Stomach smooth muscle (tissue), 2 donors: ENCODE measurements around the gene TTC9.

ENCODE experiments used
- H3K27ac ChIP-seq: one replicate; pipeline ENCODE4 v1.7.0; 2013; ENCODE audit warnings: mild to moderate bottlenecking, low read length, inconsistent platforms
- H3K27me3 ChIP-seq, 2 donors: one replicate each; pipeline ENCODE4 v1.7.0; 2013; ENCODE audit warnings: low read length in 2 of 2; ENCODE audit not compliant: insufficient read depth in 2 of 2, control insufficient read depth in 1 of 2
- H3K36me3 ChIP-seq, 2 donors: one replicate each; pipeline ENCODE4 v1.7.0; 2013; ENCODE audit warnings: low read length in 2 of 2; ENCODE audit not compliant: control insufficient read depth in 2 of 2, insufficient read depth in 2 of 2
- H3K4me1 ChIP-seq: one replicate; pipeline ENCODE4 v1.7.0; 2013; ENCODE audit warnings: low read length; ENCODE audit not compliant: control insufficient read depth, insufficient read depth
- H3K4me3 ChIP-seq, 2 donors: one replicate each; pipeline ENCODE4 v1.7.0; 2013; ENCODE audit warnings: low read length in 2 of 2
- H3K9ac ChIP-seq, 2 donors: one replicate each; pipeline ENCODE4 v1.7.0; 2013; ENCODE audit warnings: low read length in 2 of 2, mild to moderate bottlenecking in 1 of 2
- H3K9me3 ChIP-seq, 2 donors: one replicate each; pipeline ENCODE4 v1.7.0; 2013; ENCODE audit warnings: low read length in 2 of 2; ENCODE audit not compliant: control insufficient read depth in 2 of 2
- donor health status: healthy.
- donor health status: Pancreatic carcinoma.

TTC9 gene

DNA sequence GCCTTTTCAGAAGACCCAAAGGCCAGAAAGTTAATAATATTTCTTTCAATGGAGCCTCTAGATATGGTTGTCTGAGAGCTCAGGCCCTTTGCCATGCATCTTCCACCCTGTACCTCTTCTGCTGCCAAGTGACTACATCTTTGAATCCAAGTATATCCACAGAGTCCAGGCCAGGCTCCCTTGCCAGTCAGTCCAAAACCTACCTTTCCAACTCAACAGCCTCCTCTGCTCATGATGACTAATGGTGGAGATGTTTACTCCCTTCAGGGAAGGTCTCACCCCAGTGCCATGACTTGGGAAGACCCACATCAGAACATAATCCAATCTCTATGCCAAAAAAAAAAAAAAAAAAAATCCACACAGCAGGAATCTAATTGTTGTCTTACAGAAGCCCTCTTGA lies 20.4 kb downstream of the TTC9 start:
- Histone ChIP-seq H3K9me3 (no peaks in the 10 kb centered on the region), H3K4me1 (no peaks in the 10 kb centered on the region), H3K27ac (no peak overlapping the region), H3K9ac (no peak overlapping the region), H3K4me3 (no peak overlapping the region), H3K27me3 (no peaks in the 10 kb centered on the region), H3K36me3 (no peaks in the 10 kb centered on the region)

DNA sequence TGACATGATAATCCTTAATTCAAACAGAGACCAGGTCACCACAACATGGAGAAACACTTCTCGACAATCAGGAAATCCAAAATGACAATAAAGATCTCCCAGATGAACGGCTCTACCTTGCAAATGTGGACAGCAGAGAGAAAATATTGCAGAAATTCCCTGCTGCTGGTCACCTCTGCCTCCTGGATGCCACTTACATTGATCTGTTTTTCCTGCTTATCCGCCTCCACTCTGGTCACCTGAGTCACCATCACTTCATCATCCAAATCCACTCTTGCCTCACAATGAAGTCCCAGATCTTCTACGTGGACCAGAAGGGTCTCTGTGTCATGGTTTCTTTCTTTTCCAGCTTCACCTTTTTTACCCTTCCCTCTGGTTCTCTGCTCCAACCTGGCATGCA lies 21.1 kb downstream of the TTC9 start:
- no peaks in the 10 kb centered on the region for H3K9me3 ChIP-seq
- peaks cover 0 to 3% of the 10 kb centered on the region in 2 donors for H3K27me3 ChIP-seq
- H3K4me3 ChIP-seq, result no peak overlapping the region
- H3K27ac ChIP-seq, result no peak overlapping the region
- no peaks in the 10 kb centered on the region for H3K36me3 ChIP-seq
- no peaks in the 10 kb centered on the region for H3K4me1 ChIP-seq
- no peak overlapping the region for H3K9ac ChIP-seq

DNA sequence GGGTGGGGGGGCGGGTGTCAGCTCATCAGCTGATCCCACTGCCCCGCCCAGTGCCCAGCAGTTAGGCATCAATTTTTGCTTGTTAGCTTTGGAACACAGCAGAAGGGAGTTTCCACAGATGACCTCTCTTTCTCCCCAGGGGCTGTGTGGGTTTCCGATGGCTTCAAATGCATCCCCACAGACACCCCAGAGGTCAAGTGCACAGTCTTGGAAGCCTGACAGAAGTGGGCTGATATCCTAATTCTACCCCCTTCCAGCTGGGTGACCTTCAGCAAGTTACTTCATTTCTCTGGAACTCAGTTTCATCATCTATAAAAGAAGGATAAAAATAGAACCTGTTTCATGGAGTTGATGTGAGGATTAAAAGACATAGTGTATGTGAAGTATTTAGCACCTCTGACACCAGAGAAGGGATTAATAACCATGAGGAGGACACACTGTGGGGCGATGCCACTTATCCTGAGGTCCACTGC lies 22.0 kb downstream of the TTC9 start:
- H3K4me3 ChIP-seq, result no peak overlapping the region
- H3K9me3 ChIP-seq, result no peaks in the 10 kb centered on the region
- H3K9ac ChIP-seq, result no peak overlapping the region
- H3K27me3 ChIP-seq, result peaks cover 0 to 3% of the 10 kb centered on the region in 2 donors
- no peaks in the 10 kb centered on the region for H3K4me1 ChIP-seq
- no peak overlapping the region for H3K27ac ChIP-seq
- no peaks in the 10 kb centered on the region for H3K36me3 ChIP-seq

DNA sequence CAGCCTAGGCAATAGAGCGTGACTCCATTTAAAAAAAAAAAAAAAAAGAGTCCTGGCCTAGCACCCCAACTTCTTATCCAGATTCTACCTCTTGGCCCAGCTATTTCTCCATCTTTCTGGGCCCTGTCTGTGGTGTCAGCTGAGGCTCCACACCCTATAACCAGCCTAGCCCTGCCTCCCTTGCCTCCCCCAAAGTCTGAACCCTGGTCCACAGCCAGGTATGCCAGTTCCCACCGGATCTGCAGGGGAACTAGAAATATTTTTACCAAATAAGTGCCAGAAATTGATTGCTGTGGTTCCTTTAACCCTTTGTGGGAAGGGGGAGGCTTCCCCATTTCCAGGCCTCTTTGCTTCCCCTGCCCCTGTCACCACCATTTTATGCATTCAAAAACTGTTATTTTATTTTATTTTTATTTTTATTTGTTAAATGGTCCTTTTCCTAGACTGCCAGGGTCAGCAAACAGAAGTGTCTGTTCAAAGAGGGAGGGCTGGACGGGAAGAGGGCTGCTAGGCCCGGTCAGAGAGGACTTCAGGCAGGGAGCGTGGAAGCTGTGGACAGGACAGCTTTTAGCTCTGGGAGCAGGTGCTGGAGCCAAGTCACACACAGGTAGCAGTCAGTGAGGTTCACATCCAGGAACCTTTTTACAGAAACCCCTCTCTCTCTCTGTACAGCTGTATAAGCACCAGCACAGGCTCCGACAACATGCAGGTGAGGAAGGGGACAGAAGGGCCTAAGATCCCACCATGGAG lies 23.2 kb downstream of the TTC9 start:
- no peak overlapping the region for H3K4me3 ChIP-seq
- H3K27me3 ChIP-seq, result peaks cover 0 to 3% of the 10 kb centered on the region in 2 donors
- no peaks in the 10 kb centered on the region for H3K4me1 ChIP-seq
- H3K9ac ChIP-seq, result no peak overlapping the region
- H3K27ac ChIP-seq, result no peak overlapping the region
- no peaks in the 10 kb centered on the region for H3K9me3 ChIP-seq
- no peaks in the 10 kb centered on the region for H3K36me3 ChIP-seq

DNA sequence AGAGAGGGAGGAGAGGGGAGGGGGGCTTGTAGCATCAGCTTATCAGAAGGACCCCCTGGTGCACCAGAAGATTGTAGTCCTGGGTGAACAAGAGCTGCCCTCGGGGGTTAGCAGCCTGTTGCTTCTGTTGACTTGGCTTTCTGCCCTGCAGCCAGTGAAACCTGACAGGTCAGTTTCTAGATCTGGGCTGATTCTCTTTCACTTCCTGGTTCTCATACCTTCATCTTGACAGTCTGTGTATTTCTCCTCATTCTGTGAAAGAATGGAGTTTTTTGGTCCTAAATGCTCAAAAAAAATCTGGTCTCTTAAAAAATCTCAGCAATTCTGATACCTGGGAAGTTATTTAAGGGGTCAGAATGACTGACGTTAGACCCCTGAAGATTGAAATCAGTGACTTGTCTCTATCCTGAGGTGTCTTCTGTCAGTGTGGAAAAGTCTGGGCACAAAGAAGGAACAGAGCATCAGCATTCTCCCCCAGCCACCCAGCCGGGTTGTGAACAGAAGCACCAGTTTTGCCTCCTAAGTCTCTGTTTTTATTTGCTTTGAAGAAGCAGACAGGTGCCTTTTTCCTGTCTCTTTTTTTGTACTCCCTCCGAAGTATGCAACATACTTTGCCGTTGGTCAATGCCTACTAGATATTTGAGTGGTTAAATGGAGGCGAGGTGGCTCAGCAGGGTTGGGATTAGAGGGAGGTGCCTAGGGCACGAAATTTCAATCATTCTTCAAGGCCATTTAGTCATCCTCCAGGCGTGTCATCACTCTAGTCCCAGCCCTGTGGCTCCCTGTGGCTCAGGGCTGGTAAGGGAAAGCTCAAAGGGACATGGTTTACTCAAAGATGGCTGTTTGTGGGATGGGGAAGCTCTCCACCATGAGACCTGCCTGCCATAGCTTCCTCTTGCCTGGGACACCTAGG lies 24.0 kb downstream of the TTC9 start:
- no peaks in the 10 kb centered on the region for H3K4me1 ChIP-seq
- peaks cover 0 to 3% of the 10 kb centered on the region in 2 donors for H3K27me3 ChIP-seq
- H3K4me3 ChIP-seq, result no peak overlapping the region
- H3K36me3 ChIP-seq, result no peaks in the 10 kb centered on the region
- H3K9me3 ChIP-seq, result no peaks in the 10 kb centered on the region
- no peak overlapping the region for H3K9ac ChIP-seq
- no peak overlapping the region for H3K27ac ChIP-seq

DNA sequence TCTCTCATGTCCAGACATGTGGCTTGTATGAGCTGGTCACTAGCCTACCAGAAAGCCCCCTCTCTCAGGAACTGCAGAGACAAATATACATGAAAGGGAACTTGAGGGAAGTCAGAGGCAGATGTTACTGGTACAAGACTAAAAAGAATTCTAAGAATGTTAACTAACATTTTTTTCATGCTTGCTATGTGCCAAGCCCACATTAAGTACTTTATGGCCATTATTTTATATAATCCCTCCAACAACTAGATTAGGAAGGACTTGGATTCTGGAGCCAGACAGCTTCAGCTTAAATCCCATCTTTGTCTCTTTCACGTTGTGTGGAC lies 24.6 kb downstream of the TTC9 start:
- no peak overlapping the region for H3K27ac ChIP-seq
- no peaks in the 10 kb centered on the region for H3K9me3 ChIP-seq
- H3K36me3 ChIP-seq, result no peaks in the 10 kb centered on the region
- peaks cover 0 to 3% of the 10 kb centered on the region in 2 donors for H3K27me3 ChIP-seq
- H3K9ac ChIP-seq, result no peak overlapping the region
- H3K4me3 ChIP-seq, result no peak overlapping the region
- no peaks in the 10 kb centered on the region for H3K4me1 ChIP-seq

DNA sequence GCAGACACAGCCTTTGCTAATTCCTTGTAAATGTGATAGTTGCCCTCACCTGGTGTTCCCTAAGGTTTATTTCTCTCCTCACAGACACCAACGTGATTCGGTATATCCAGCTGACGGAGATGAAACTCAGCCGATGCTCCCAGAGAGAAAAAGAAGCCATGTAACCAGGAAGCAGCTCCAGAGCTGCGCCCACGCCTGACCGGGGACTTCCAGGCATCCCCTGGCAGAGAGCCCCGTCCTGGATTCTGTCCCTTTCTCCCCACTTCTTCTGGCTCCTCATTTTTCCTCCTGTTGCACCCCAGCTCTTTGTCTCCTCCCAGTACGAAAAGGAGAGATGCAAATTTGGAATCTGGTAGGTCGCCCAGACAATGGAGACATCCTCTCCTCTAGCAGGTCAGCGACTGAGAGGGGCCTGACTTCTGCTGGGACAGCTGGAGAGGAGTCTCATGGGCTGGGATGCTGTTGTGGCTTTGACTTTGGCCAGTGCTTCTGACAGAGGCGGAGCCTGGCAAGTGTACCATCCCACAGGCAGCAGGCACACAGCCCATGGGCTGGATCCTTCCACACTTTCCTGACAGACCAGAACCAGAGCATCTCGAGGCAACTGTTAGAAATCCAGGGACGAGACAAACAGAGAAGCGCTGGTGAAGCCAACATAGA lies 29.4 kb downstream of the TTC9 start:
- Histone ChIP-seq H3K36me3 (no peaks in the 10 kb centered on the region), H3K4me1 (no peaks in the 10 kb centered on the region), H3K9me3 (no peaks in the 10 kb centered on the region), H3K27ac (no peak overlapping the region), H3K9ac (no peak overlapping the region), H3K4me3 (no peak overlapping the region), H3K27me3 (peaks cover 0 to 5% of the 10 kb centered on the region in 2 donors)

DNA sequence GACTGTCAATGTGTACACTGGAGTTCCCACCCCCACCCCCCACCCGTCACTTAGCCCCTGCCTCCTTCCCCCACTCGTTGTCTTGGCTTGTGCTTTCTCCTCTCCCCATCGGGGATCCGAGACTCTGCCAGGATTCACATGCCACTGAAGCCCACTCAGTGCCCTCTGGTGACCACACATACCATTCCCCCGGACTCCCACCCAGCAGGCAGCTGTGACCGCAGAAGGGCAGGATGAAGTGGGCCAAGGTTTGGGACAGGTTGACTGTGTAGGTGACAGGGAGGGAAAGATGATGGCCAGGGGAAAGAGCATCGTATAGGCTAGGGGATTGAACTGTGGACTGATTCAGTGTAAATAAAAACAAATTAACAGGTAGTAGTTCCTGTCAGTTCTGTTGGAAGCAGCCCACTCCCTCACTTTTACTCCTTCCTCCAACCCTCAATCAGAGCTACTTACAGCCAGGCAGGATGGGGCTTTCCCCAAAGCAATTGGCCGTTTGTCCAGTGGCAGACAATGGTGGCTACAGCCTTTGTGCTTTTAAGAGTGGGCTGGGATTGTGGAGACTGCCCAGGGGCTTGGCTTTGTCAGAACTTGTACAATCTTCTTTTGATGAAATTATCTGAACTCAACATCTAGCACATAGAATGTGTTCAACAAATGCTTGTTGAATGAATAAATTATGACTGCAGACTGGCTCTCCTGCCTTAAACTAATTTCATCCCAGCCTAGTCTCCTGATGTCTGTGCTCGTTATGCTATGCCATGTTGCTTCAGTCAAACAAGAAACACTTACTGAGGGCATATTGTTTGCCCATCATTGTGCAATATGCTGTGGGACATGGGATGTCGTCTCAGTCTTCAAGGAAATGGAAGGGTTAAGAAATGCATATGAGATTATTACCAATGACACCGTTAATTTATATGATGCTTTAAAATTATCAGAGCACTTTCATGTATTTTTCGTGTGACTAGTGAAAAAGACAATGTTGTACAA lies 30.2 kb downstream of the TTC9 start:
- peaks cover 0 to 7% of the 10 kb centered on the region in 2 donors for H3K27me3 ChIP-seq

DNA sequence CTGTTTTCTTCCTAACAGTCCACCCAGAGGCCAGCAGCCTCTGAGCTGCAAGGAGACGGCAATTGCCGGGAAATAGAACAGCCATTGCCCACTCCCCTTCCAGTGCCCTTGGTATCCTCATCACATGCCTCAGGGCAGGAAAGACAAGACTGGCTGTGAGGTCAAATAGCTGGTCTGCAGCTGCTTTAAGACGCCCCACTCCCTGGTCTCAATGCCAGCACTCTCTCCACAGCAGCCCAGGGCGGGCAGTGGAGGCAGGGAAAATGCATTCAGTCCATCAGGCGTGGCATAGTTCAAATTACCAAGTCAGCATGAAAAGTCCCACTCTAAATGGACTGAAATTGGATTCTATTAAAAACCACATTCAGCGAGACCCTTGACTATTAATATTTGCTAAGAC lies 35.6 kb downstream of the TTC9 start:
- H3K36me3 ChIP-seq, result no peaks in the 10 kb centered on the region
- no peak overlapping the region for H3K4me3 ChIP-seq
- H3K27me3 ChIP-seq, result peaks cover 0 to 6% of the 10 kb centered on the region in 2 donors
- no peak overlapping the region for H3K9ac ChIP-seq
- H3K9me3 ChIP-seq, result no peaks in the 10 kb centered on the region
- H3K27ac ChIP-seq, result no peak overlapping the region
- no peaks in the 10 kb centered on the region for H3K4me1 ChIP-seq

More for the DNA sequence above, 30.2 kb downstream of the TTC9 start:
- H3K4me1 ChIP-seq, result no peaks in the 10 kb centered on the region
- no peaks in the 10 kb centered on the region for H3K9me3 ChIP-seq
- H3K4me3 ChIP-seq, result no peak overlapping the region
- H3K9ac ChIP-seq, result no peak overlapping the region
- H3K27ac ChIP-seq, result no peak overlapping the region
- no peaks in the 10 kb centered on the region for H3K36me3 ChIP-seq

DNA sequence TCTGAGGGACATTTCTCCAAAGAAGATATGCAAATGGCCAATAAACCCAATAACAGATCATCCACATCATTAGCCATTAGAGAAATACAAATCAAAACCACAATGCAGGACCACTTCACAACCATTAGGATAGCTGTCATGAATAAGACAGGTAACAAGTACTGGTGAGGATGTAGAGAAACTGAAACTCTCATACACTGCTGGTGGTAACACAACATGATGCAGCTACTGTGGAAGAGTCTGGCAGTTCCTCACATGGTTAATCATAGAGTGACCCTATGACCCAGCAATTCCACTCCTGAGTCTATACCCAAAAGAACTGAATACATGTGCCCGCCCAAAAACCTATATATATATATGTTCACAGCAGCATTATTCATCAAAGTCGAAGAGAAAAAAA lies 39.0 kb downstream of the TTC9 start:
- no peak overlapping the region for H3K27ac ChIP-seq
- H3K4me1 ChIP-seq, result no peaks in the 10 kb centered on the region
- no peak overlapping the region for H3K9ac ChIP-seq
- no peak overlapping the region for H3K4me3 ChIP-seq
- peaks cover 0 to 6% of the 10 kb centered on the region in 2 donors for H3K27me3 ChIP-seq
- no peaks in the 10 kb centered on the region for H3K36me3 ChIP-seq
- no peaks in the 10 kb centered on the region for H3K9me3 ChIP-seq
